GM12878 (cell line): ENCODE measurements around the gene VSTM1. TPM values are rescaled to one million over a fixed set of nuclear protein-coding genes. Genes with fewer than 3 reads are reported as not detected.

Experiments
- ATAC-seq: fragments of 200-7000 bp; cut with Tn5 transposase; 3 replicates; pipeline ENCODE4 v1.9.1; 2020; ENCODE audit warnings: mild to moderate bottlenecking, moderate library complexity
- BruUV-seq: library from RNA; stranded (reverse); fragments of 400-500 nt; replicated peaks from 2 replicates; lab custom pipeline; 2021; lab: Mats Ljungman, UMichigan
- CTCF ChIA-PET: fragments of 300-600 bp; sonication (Branson Sonifier 250); formaldehyde crosslinking; extraction: SDS; loops from one replicate; lab custom pipeline; 2021; ENCODE audit warnings: inconsistent platforms; lab: Yijun Ruan, JAX
- POLR2A ChIA-PET: fragments of 350-600 bp; formaldehyde crosslinking; extraction: SDS; loops from one replicate; lab custom pipeline; 2021; ENCODE audit warnings: inconsistent platforms; lab: Charles Lee
- RAD21 ChIA-PET: fragments of 300-600 bp; sonication (Branson Sonifier 250); formaldehyde crosslinking; loops from one replicate; lab custom pipeline; 2023; ENCODE audit warnings: antibody characterized with exemption; ENCODE audit not compliant: unreplicated experiment; lab: Charles Lee
- SMC1A ChIA-PET: fragments of 300-600 bp; sonication (Branson Sonifier 250); formaldehyde crosslinking; loops from one replicate; lab custom pipeline; 2023; ENCODE audit not compliant: unreplicated experiment, uncharacterized antibody; lab: Charles Lee
- DNase-seq: peaks from one replicate; pipeline ENCODE4 v3.0.0-alpha.2; 2011; ENCODE audit warnings: low read depth, low spot score
- FAIRE-seq: peaks from 3 replicates; lab custom pipeline; 2011; peaks lifted over from hg19 to GRCh38; lab: Jason Lieb, UNC
- H2AFZ ChIP-seq: 2 replicates; pipeline ENCODE4 v1.6.0; 2011; ENCODE audit warnings: low read depth, low read length, control low read depth; ENCODE audit not compliant: control insufficient read depth
- H3K27ac ChIP-seq: 2 replicates; pipeline ENCODE4 v1.5.1; 2011; ENCODE audit warnings: control low read depth; ENCODE audit not compliant: control insufficient read depth, insufficient read depth
- H3K27me3 ChIP-seq, 2 experiments: replicated peaks in 1 of 2; 2 replicates each; pipeline versions ENCODE4 v1.6.0 to v1.6.1; 2011; ENCODE audit warnings: low read length in 1 of 2; ENCODE audit not compliant: control insufficient read depth in 2 of 2, insufficient read depth in 2 of 2
- H3K36me3 ChIP-seq, 2 experiments: 2 replicates each; pipeline ENCODE4 v1.5.1; 2011; ENCODE audit warnings: low read length in 1 of 2; ENCODE audit not compliant: control insufficient read depth in 2 of 2, insufficient read depth in 2 of 2
- H3K4me1 ChIP-seq: 2 replicates; pipeline ENCODE4 v1.6.1; 2011; ENCODE audit warnings: mild to moderate bottlenecking, low read length, moderate library complexity, mixed read lengths; ENCODE audit not compliant: control insufficient read depth, insufficient read depth
- H3K4me2 ChIP-seq: 2 replicates; pipeline ENCODE4 v1.6.0; 2011; ENCODE audit warnings: control low read depth; ENCODE audit not compliant: control insufficient read depth, insufficient read depth
- H3K4me3 ChIP-seq: fragments of 200-600 bp; sonication (generic); 2 replicates; pipeline ENCODE4 v1.5.1; 2016
- H3K79me2 ChIP-seq: 2 replicates; pipeline ENCODE4 v1.6.0; 2011; ENCODE audit warnings: low read length; ENCODE audit not compliant: control insufficient read depth, insufficient read depth
- H3K9ac ChIP-seq: 2 replicates; pipeline ENCODE4 v1.8.0; 2011; ENCODE audit warnings: low read length, control low read depth, mixed read lengths; ENCODE audit not compliant: control insufficient read depth, insufficient read depth
- H3K9me3 ChIP-seq: replicated peaks from 3 replicates; pipeline ENCODE4 v1.5.1; 2011; ENCODE audit warnings: mild to moderate bottlenecking, low read length; ENCODE audit not compliant: control insufficient read depth, insufficient read depth
- H4K20me1 ChIP-seq: 2 replicates; pipeline ENCODE4 v1.6.0; 2011; ENCODE audit not compliant: control insufficient read depth, insufficient read depth
- BACH1 ChIP-seq: fragments of 450-650 bp; IDR thresholded peaks from 2 replicates; pipeline ENCODE4 v1.6.1; 2017; ENCODE audit warnings: mild to moderate bottlenecking, borderline replicate concordance
- BMI1 ChIP-seq: fragments of 450-650 bp; IDR thresholded peaks from 2 replicates; pipeline ENCODE4 v1.6.1; 2016; ENCODE audit warnings: mild to moderate bottlenecking, moderate library complexity, borderline replicate concordance
- CREM ChIP-seq: IDR thresholded peaks from 2 replicates; pipeline ENCODE4 v1.6.1; 2014; ENCODE audit warnings: antibody characterized with exemption, low read depth
- DPF2 ChIP-seq: fragments of 450-650 bp; IDR thresholded peaks from 2 replicates; pipeline ENCODE4 v1.6.1; 2017; ENCODE audit warnings: mild to moderate bottlenecking
- FOXK2 ChIP-seq: fragments of 450-650 bp; IDR thresholded peaks from 2 replicates; pipeline ENCODE4 v1.6.1; 2017; ENCODE audit warnings: mild to moderate bottlenecking, moderate library complexity
- HDAC2 ChIP-seq: fragments of 200-600 bp; sonication (generic); IDR thresholded peaks from 2 replicates; pipeline ENCODE4 v1.6.1; 2017
- HDAC6 ChIP-seq: fragments of 200-600 bp; sonication (generic); IDR thresholded peaks from one replicate; pipeline ENCODE4 v1.8.0; 2017; ENCODE audit warnings: antibody characterized with exemption; ENCODE audit not compliant: unreplicated experiment
- HSF1 ChIP-seq: fragments of 150-350 bp; IDR thresholded peaks from 2 replicates; pipeline ENCODE4 v1.6.1; 2014; ENCODE audit warnings: mild to moderate bottlenecking, low read depth, low read length
- JUNB ChIP-seq: IDR thresholded peaks from 2 replicates; pipeline ENCODE4 v1.6.1; 2016; ENCODE audit warnings: antibody characterized with exemption, mild to moderate bottlenecking
- PKNOX1 ChIP-seq: fragments of 450-650 bp; IDR thresholded peaks from 2 replicates; pipeline ENCODE4 v1.6.1; 2016; ENCODE audit warnings: mild to moderate bottlenecking
- PML ChIP-seq: IDR thresholded peaks from 2 replicates; pipeline ENCODE4 v1.6.1; 2012; ENCODE audit warnings: low read length, inconsistent platforms
- WRNIP1 ChIP-seq: IDR thresholded peaks from 2 replicates; pipeline ENCODE4 v1.6.1; 2011; ENCODE audit warnings: low read depth, low read length, improper control_type of control experiment, borderline replicate concordance
- ZBTB11 ChIP-seq: fragments of 450-650 bp; formaldehyde crosslinking; IDR thresholded peaks from 2 replicates; pipeline ENCODE4 v1.5.0; 2022; ENCODE audit warnings: mild to moderate bottlenecking, missing genetic modification characterization
- ZNF592 ChIP-seq: fragments of 450-650 bp; IDR thresholded peaks from 2 replicates; pipeline ENCODE4 v1.6.1; 2017; ENCODE audit warnings: mild to moderate bottlenecking, moderate library complexity
- WGBS: methylation state at CpG from one replicate; pipeline ENCODE4 v1.1.6; 2016; ENCODE audit warnings: low lambda C conversion rate; ENCODE audit not compliant: insufficient replicate concordance, insufficient coverage; ENCODE audit errors: missing lambda C conversion rate; 5-methylcytosine and 5-hydroxymethylcytosine counted together
- in situ Hi-C: fragments of 300-500 bp; cut with MboI; formaldehyde crosslinking; loops from 9 replicates; pipeline ENCODE4 v1.14.3; 2018; ENCODE audit warnings: mixed read lengths
- intact Hi-C: fragments of 100-400 bp; cut with micrococcal nuclease; formaldehyde crosslinking; loops from one replicate; pipeline ENCODE4 v1.14.2; 2022; ENCODE audit not compliant: unreplicated experiment
- polyA plus RNA-seq, 11 experiments: library from polyadenylated mRNA; depleted of rRNA in 4 of 11; unstranded in 6 of 11; stranded (reverse) in 5 of 11; fragments of >200 nt; fragmentation: Nextera tagmentation in 4 of 11; fragmentation: Illumina TruSeq in 1 of 11; extraction: Ambion mirVana in 4 of 11; extraction: Trizol in 1 of 11; gene quantifications; 1 replicate in 1 of 11; 2 replicates in 10 of 11; pipeline versions ENCODE4 v1.2.1 to v1.2.3, GENCODE V29; 2011 to 2016; ENCODE audit warnings: inconsistent platforms in 2 of 11, missing spikeins in 2 of 11, low read depth in 1 of 11
- total RNA-seq, 4 experiments: library from RNA; depleted of rRNA in 3 of 4; stranded (reverse); fragments of >200 nt in 3 of 4; fragmentation: Illumina TruSeq in 1 of 4; extraction: Trizol in 1 of 4; gene quantifications; 2 replicates each; pipeline versions ENCODE4 v1.2.1 to v1.2.3, GENCODE V29; 2013 to 2021

The VSTM1 gene
- total and polyA plus RNA-seq, 10 of the 15 experiments (the other 5 are each of a cell fraction or from before 2014, with no cell fraction given) = not detected

GRCh38 chr19:54077334-54077733 lies 13.6 kb upstream of the VSTM1 start:
- Histone ChIP-seq H3K27ac (no peak overlapping the region), H3K27me3 (no peaks in the 10 kb centered on the region), H3K4me2 (no peak overlapping the region)
- RAD21 ChIA-PET = no interaction called here
- WGBS = 60% methylated on average over 5 of the region's 5 CpGs
- POLR2A ChIA-PET = no interaction called here
- CTCF ChIA-PET = no interaction called here
- TF ChIP-seq PKNOX1 = no peak
- TF ChIP-seq BMI1 = no peak
- no peak for TF ChIP-seq BACH1
- no peak for TF ChIP-seq HDAC6
- TF ChIP-seq FOXK2 = no peak
- no peak for TF ChIP-seq HSF1
- TF ChIP-seq WRNIP1 = no peak
- no peak for TF ChIP-seq CREM
- no peak for TF ChIP-seq DPF2
- TF ChIP-seq HDAC2 = no peak
- no peak for TF ChIP-seq ZNF592
- no peak for TF ChIP-seq JUNB
- no peak for TF ChIP-seq ZBTB11
- TF ChIP-seq PML = no peak
- TF ChIP-seq, all 136 proteins: peak for 0
- no peak for FAIRE-seq
- no peak overlapping the region for H2AFZ ChIP-seq
- no peaks in the 10 kb centered on the region for H4K20me1 ChIP-seq
- H3K36me3 ChIP-seq = no peaks in the 10 kb centered on the region
- no peak overlapping the region for H3K4me3 ChIP-seq
- intact Hi-C loops (no loop called here), in situ Hi-C loops (no loop called here)
- H3K9me3 ChIP-seq = peaks cover 4% of the 10 kb centered on the region; the same call in 2 of the 3 replicates
- no peaks in the 10 kb centered on the region for H3K79me2 ChIP-seq
- no peak for DNase-seq
- BruUV-seq = no TSS peak
- no peak overlapping the region for H3K9ac ChIP-seq
- no peak for ATAC-seq
- no peaks in the 10 kb centered on the region for H3K4me1 ChIP-seq
- SMC1A ChIA-PET = no interaction called here
